OCI-LY7 (cell line): Measurements from ENCODE around the gene EIF4ENIF1. TPM values are rescaled to one million over a fixed set of nuclear protein-coding genes. Genes with fewer than 3 reads are reported as not detected.

Experiments used
- BruUV-seq: library from RNA; stranded (reverse); fragments of 400-500 nt; replicated peaks from 2 replicates; lab custom pipeline; 2021; lab: Mats Ljungman, UMichigan
- CTCF ChIA-PET: fragments of 300-600 bp; sonication (Branson Sonifier 250); formaldehyde crosslinking; loops from one replicate; lab custom pipeline; 2022; ENCODE audit warnings: antibody characterized with exemption; ENCODE audit not compliant: unreplicated experiment; lab: Charles Lee
- POLR2A ChIA-PET: fragments of 300-600 bp; sonication (Branson Sonifier 250); formaldehyde crosslinking; loops from one replicate; lab custom pipeline; 2022; ENCODE audit warnings: antibody characterized with exemption; lab: Charles Lee
- DNase-seq: peaks from one replicate; pipeline ENCODE4 v3.0.0-alpha.2; 2015; ENCODE audit warnings: low spot score
- H2AFZ ChIP-seq: fragments of 200-600 bp; sonication (generic), shearing (Covaris generic); 2 replicates; pipeline ENCODE4 v1.6.1; 2014; ENCODE audit warnings: mild to moderate bottlenecking, antibody characterized with exemption, low read length, moderate library complexity
- H3K27ac ChIP-seq: fragments of 200-600 bp; sonication (generic); 2 replicates; pipeline ENCODE4 v1.5.1; 2014; ENCODE audit warnings: mixed run types, low read depth, mild to moderate bottlenecking, moderate library complexity, low read length, inconsistent platforms; ENCODE audit not compliant: poor library complexity, severe bottlenecking
- H3K36me3 ChIP-seq: fragments of 200-600 bp; sonication (generic); 2 replicates; pipeline ENCODE4 v1.6.1; 2014; ENCODE audit warnings: mild to moderate bottlenecking, antibody characterized with exemption, low read length, moderate library complexity, mixed read lengths; ENCODE audit not compliant: insufficient read depth
- H3K4me1 ChIP-seq: fragments of 200-600 bp; sonication (generic); 2 replicates; pipeline ENCODE4 v1.5.1; 2014; ENCODE audit warnings: mild to moderate bottlenecking, low read length; ENCODE audit not compliant: insufficient read depth, poor library complexity, severe bottlenecking
- H3K4me2 ChIP-seq: fragments of 200-600 bp; sonication (generic); 2 replicates; pipeline ENCODE4 v1.6.1; 2014; ENCODE audit warnings: mild to moderate bottlenecking, low read length
- H3K4me3 ChIP-seq: fragments of 200-600 bp; sonication (generic); 2 replicates; pipeline ENCODE4 v1.5.1; 2014; ENCODE audit warnings: mild to moderate bottlenecking, low read depth, low read length; ENCODE audit not compliant: poor library complexity, severe bottlenecking
- H3K79me2 ChIP-seq: fragments of 200-600 bp; sonication (generic); 2 replicates; pipeline ENCODE4 v1.6.1; 2016; ENCODE audit warnings: low read depth, mild to moderate bottlenecking, low read length, moderate library complexity, mixed read lengths; ENCODE audit not compliant: insufficient read depth
- H3K9me2 ChIP-seq: fragments of 200-600 bp; sonication (generic); 2 replicates; pipeline ENCODE4 v1.6.1; 2016; ENCODE audit warnings: mild to moderate bottlenecking, low read length, mixed read lengths; ENCODE audit not compliant: insufficient read depth
- H3K9me3 ChIP-seq: fragments of 200-600 bp; sonication (generic); 2 replicates; pipeline ENCODE4 v1.6.1; 2014; ENCODE audit warnings: mild to moderate bottlenecking, mixed run types, low read length, mixed read lengths
- H4K20me1 ChIP-seq: fragments of 200-600 bp; sonication (generic); 2 replicates; pipeline ENCODE4 v1.6.1; 2014; ENCODE audit warnings: mild to moderate bottlenecking, antibody characterized with exemption, low read length, moderate library complexity, mixed read lengths; ENCODE audit not compliant: insufficient read depth
- EZH2phosphoT487 ChIP-seq: fragments of 200-600 bp; sonication (generic); IDR thresholded peaks from 2 replicates; pipeline ENCODE4 v1.6.1; 2018; ENCODE audit warnings: low read depth, borderline replicate concordance, mild to moderate bottlenecking, mixed run types, antibody characterized with exemption, low read length, moderate library complexity, mixed read lengths
- intact Hi-C: fragments of 100-400 bp; cut with micrococcal nuclease; formaldehyde crosslinking; loops from one replicate; pipeline ENCODE4 v1.10.0; 2022; ENCODE audit not compliant: unreplicated experiment
- total RNA-seq, 2 experiments: library from RNA; depleted of rRNA in 1 of 2; stranded (reverse); fragments of >200 nt in 1 of 2; shearing (Covaris generic) in 1 of 2; gene quantifications; 2 replicates each; pipeline ENCODE4 v1.2.3, GENCODE V29; 2014 to 2022
- TF ChIP-seq, protein P1 (sequence below): fragments of 200-600 bp; sonication (generic); conservative IDR thresholded peaks from 2 replicates; pipeline ENCODE4 v1.5.1; 2014; ENCODE audit warnings: mild to moderate bottlenecking, antibody characterized with exemption, low read length, moderate library complexity, mixed read lengths

Gene EIF4ENIF1
- total RNA-seq, 2 experiments from 2014 or later, result 18.1 to 40.3 TPM

DNA sequence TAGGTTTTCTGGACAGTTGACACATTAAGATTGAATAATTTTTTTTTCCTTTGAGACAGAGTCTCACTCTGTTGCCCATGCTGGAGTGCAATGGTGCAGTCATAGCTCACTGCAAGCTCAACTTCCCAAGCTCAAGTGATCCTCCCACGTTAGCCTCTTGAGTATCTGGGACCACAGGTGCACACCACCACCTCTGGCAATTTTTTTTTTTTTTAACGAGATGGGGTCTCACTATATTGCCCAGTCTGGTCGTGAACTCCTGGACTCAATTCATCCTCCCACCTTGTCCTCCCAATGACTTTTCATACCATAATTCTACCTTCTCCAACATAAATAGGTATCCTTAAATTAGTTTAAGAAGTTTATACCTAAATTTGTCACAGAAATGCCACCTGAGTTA, 8.5 kb downstream of the EIF4ENIF1 start:
- Histone ChIP-seq H3K9me2 (no peaks in the 10 kb centered on the region), H3K36me3 (peaks cover 85% of the 10 kb centered on the region), H2AFZ (no peak overlapping the region), H3K4me1 (peaks cover 17% of the 10 kb centered on the region), H3K27ac (no peak overlapping the region), H3K9me3 (no peaks in the 10 kb centered on the region), H3K4me2 (no peak overlapping the region), H4K20me1 (peaks cover 10% of the 10 kb centered on the region; the same call in 1 of the 2 replicates), H3K4me3 (no peak overlapping the region), H3K79me2 (peaks cover 53% of the 10 kb centered on the region; the same call in 1 of the 2 replicates)
- TF ChIP-seq, protein P1, sequence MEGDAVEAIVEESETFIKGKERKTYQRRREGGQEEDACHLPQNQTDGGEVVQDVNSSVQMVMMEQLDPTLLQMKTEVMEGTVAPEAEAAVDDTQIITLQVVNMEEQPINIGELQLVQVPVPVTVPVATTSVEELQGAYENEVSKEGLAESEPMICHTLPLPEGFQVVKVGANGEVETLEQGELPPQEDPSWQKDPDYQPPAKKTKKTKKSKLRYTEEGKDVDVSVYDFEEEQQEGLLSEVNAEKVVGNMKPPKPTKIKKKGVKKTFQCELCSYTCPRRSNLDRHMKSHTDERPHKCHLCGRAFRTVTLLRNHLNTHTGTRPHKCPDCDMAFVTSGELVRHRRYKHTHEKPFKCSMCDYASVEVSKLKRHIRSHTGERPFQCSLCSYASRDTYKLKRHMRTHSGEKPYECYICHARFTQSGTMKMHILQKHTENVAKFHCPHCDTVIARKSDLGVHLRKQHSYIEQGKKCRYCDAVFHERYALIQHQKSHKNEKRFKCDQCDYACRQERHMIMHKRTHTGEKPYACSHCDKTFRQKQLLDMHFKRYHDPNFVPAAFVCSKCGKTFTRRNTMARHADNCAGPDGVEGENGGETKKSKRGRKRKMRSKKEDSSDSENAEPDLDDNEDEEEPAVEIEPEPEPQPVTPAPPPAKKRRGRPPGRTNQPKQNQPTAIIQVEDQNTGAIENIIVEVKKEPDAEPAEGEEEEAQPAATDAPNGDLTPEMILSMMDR, result no peak
- TF ChIP-seq EZH2phosphoT487, result no peak
- intact Hi-C loops, result no loop called here
- no TSS peak for BruUV-seq
- no peak for DNase-seq
- ChIA-PET POLR2A (no interaction called here), CTCF (no interaction called here)

DNA sequence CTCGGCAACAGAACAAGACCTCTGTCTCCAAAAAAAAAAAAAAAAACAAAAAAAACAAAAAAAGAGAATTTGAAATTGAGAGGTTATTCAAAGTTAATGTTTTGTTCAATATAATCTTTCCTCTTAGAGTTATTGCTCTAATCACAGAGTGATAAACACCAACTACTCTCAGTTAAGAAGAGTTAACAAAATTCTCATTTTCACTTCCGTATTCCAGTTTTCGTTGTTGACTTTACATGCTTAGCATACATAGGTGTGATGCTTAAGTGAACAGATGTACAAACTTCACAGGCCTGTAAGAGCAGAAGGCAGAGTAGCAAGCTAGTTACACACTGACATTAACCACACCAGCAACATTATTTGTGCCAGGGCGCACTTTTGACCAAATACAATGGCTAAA, 12.3 kb downstream of the EIF4ENIF1 start:
- peak; percentile 68 for DNase-seq
- ChIA-PET CTCF (interaction anchor here (1.1 kb wide), 1 partner anchor 26 kb away, joined by 3 read pairs; no protein-coding TSS in a partner anchor), POLR2A (interaction anchor here (0.7 kb wide), 1 partner anchor 26 kb away, joined by 3 read pairs; no protein-coding TSS in a partner anchor)
- intact Hi-C loops, result no loop called here
- no TSS peak for BruUV-seq
- Histone ChIP-seq H3K36me3 (peaks cover 84% of the 10 kb centered on the region), H4K20me1 (peaks cover 9% of the 10 kb centered on the region; the same call in 1 of the 2 replicates), H3K79me2 (peaks cover 58% of the 10 kb centered on the region; the same call in 1 of the 2 replicates), H2AFZ (no peak overlapping the region), H3K9me2 (no peaks in the 10 kb centered on the region), H3K4me1 (peaks cover 20% of the 10 kb centered on the region), H3K27ac (peak overlapping the region; percentile 62), H3K4me3 (peak overlapping the region; percentile 11), H3K4me2 (peak overlapping the region; percentile 54), H3K9me3 (no peaks in the 10 kb centered on the region)
- TF ChIP-seq, protein P1, result no peak
- no peak for TF ChIP-seq EZH2phosphoT487

DNA sequence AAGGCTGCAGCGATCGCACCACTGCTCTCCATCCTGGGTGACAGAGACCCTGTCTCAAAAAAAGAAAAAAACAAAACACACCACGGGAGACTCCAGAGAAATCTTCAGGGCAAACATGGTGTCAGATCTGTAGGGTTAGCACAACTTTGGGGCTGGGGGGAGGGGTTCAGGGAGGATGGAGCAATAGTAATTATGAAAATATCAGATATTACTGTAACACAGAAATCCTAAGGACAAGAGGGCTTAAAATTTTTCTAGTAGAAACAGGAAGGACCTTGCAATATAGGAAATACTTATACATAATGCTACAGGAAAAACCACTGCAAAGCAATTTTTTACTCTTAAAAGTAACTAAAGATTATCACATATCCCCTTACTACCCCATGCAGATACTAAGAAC, 13.8 kb downstream of the EIF4ENIF1 start:
- Histone ChIP-seq H4K20me1 (peaks cover 9% of the 10 kb centered on the region; the same call in 1 of the 2 replicates), H3K36me3 (peaks cover 82% of the 10 kb centered on the region), H3K4me2 (no peak overlapping the region), H3K27ac (no peak overlapping the region), H3K9me3 (no peaks in the 10 kb centered on the region), H3K9me2 (no peaks in the 10 kb centered on the region), H2AFZ (no peak overlapping the region), H3K4me1 (peaks cover 20% of the 10 kb centered on the region), H3K4me3 (no peak overlapping the region), H3K79me2 (peaks cover 55% of the 10 kb centered on the region; the same call in 1 of the 2 replicates)
- intact Hi-C loops, result no loop called here
- ChIA-PET POLR2A (no interaction called here), CTCF (no interaction called here)
- TF ChIP-seq EZH2phosphoT487, result no peak
- TF ChIP-seq, protein P1, result no peak
- BruUV-seq, result no TSS peak
- no peak for DNase-seq
